22Rv1 (cell line): ENCODE measurements around the gene FAM234B.

Experiments
- ZFX ChIP-seq: fragments of 450-650 bp; IDR thresholded peaks from 2 replicates; pipeline ENCODE4 v1.6.1; 2017; ENCODE audit warnings: antibody characterized with exemption, borderline replicate concordance
- TF ChIP-seq, protein P1 (sequence below): fragments of 450-650 bp; IDR thresholded peaks from 2 replicates; pipeline ENCODE4 v1.5.1; 2017; ENCODE audit warnings: mild to moderate bottlenecking

DNA sequence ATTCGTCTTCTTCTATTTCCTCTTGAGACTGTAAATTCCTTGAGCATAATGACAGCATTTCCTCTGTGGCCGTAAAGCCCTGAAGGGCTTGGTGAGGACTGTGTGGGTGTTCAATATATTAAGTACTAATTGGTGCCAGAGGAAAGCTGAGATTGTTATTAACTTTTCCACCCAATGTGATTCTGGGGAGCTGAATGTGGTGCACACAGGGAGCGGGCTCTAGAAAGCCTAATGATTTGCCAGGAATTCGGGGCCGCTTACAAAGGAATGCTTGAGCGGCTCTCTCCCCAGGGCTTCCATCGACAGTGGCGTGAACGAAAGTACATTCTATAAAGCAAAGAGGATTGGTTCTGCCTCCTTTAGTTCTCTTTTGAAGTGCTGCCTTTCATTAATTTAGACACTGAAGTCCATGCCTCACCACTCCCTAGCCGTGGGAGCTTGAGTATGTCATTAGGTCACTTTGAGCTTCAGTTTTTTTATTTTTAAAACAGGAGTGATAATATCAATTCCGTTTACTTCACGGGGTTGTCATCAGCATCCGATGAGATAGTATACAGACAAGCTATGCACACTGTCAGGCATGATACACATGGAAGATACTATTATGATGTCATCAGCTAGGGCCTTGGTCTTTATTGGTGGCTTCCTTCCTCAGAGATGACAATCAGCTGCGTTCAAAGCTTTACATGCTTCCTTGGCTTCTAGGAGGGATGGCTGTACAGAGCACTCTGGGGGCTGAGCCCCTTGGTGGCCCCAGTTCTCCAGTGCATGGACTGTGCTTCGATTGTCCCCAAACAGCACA is 70.3 kb downstream of the FAM234B start:
- TF ChIP-seq, protein P1, sequence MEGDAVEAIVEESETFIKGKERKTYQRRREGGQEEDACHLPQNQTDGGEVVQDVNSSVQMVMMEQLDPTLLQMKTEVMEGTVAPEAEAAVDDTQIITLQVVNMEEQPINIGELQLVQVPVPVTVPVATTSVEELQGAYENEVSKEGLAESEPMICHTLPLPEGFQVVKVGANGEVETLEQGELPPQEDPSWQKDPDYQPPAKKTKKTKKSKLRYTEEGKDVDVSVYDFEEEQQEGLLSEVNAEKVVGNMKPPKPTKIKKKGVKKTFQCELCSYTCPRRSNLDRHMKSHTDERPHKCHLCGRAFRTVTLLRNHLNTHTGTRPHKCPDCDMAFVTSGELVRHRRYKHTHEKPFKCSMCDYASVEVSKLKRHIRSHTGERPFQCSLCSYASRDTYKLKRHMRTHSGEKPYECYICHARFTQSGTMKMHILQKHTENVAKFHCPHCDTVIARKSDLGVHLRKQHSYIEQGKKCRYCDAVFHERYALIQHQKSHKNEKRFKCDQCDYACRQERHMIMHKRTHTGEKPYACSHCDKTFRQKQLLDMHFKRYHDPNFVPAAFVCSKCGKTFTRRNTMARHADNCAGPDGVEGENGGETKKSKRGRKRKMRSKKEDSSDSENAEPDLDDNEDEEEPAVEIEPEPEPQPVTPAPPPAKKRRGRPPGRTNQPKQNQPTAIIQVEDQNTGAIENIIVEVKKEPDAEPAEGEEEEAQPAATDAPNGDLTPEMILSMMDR = no peak
- TF ChIP-seq ZFX = no peak
